ENCODE measurements around the gene CRB2.
"Not testable (repeated sequence)": the region's sequence is repeated elsewhere in the genome, so short reads cannot be mapped to it uniquely, and the experiment has no call there.

Gene CRB2

GRCh38 chr9:123327697-123328100, 28.3 kb upstream of the CRB2 start:
- H3K4me3 ChIP-seq (ENCODE audit: low read depth, low read length): no peak overlapping the region

GRCh38 chr9:123329329-123329955, 26.6 kb upstream of the CRB2 start:
- no peak overlapping the region for H3K4me3 ChIP-seq (ENCODE audit: low read depth, low read length)

GRCh38 chr9:123331346-123332060, 24.5 kb upstream of the CRB2 start:
- no peak overlapping the region for H3K4me3 ChIP-seq (ENCODE audit: low read depth, low read length)

- H3K4me3 ChIP-seq (ENCODE audit: low read depth, low read length): not testable (repeated sequence)
Measured at GRCh38 chr9:123333058-123333669, 22.8 kb upstream of the CRB2 start.

GRCh38 chr9:123334639-123335038, 21.4 kb upstream of the CRB2 start:
- no peak overlapping the region for H3K4me3 ChIP-seq (ENCODE audit: low read depth, low read length)

GRCh38 chr9:123335193-123335985, 20.6 kb upstream of the CRB2 start:
- H3K4me3 ChIP-seq (ENCODE audit: low read depth, low read length): no peak overlapping the region

GRCh38 chr9:123335986-123336329, 20.0 kb upstream of the CRB2 start:
- H3K4me3 ChIP-seq (ENCODE audit: low read depth, low read length): no peak overlapping the region

- no peak overlapping the region for H3K4me3 ChIP-seq (ENCODE audit: low read depth, low read length)
Measured at GRCh38 chr9:123336449-123336848, 19.5 kb upstream of the CRB2 start.

GRCh38 chr9:123336959-123337358, 19.0 kb upstream of the CRB2 start:
- H3K4me3 ChIP-seq (ENCODE audit: low read depth, low read length): no peak overlapping the region

- no peak overlapping the region for H3K4me3 ChIP-seq (ENCODE audit: low read depth, low read length)
Measured at GRCh38 chr9:123337971-123338370, 18.0 kb upstream of the CRB2 start.

GRCh38 chr9:123338710-123339665, 17.0 kb upstream of the CRB2 start:
- no peak overlapping the region for H3K4me3 ChIP-seq (ENCODE audit: low read depth, low read length)

- no peak overlapping the region for H3K4me3 ChIP-seq (ENCODE audit: low read depth, low read length)
Measured at GRCh38 chr9:123339666-123340510, 16.1 kb upstream of the CRB2 start.

GRCh38 chr9:123341816-123342215, 14.2 kb upstream of the CRB2 start:
- H3K4me3 ChIP-seq (ENCODE audit: low read depth, low read length): no peak overlapping the region

- no peak overlapping the region for H3K4me3 ChIP-seq (ENCODE audit: low read depth, low read length)
Measured at GRCh38 chr9:123342247-123342646, 13.8 kb upstream of the CRB2 start.

- H3K4me3 ChIP-seq (ENCODE audit: low read depth, low read length): no peak overlapping the region
Measured at GRCh38 chr9:123343443-123344191, 12.4 kb upstream of the CRB2 start.

GRCh38 chr9:123344192-123344949, 11.6 kb upstream of the CRB2 start:
- H3K4me3 ChIP-seq (ENCODE audit: low read depth, low read length): no peak overlapping the region

- no peak overlapping the region for H3K4me3 ChIP-seq (ENCODE audit: low read depth, low read length)
Measured at GRCh38 chr9:123345567-123345955, 10.4 kb upstream of the CRB2 start.

- no peak overlapping the region for H3K4me3 ChIP-seq (ENCODE audit: low read depth, low read length)
Measured at GRCh38 chr9:123346026-123346425, 10.0 kb upstream of the CRB2 start.

Measured in iPS-11a (cell line).